ENCODE data around the gene ZBTB37. TPM values are rescaled to one million over a fixed set of nuclear protein-coding genes. Genes with fewer than 3 reads are reported as not detected.

The ZBTB37 gene
- total RNA-seq, 1 experiment from 2014 or later = 12.0 TPM

DNA sequence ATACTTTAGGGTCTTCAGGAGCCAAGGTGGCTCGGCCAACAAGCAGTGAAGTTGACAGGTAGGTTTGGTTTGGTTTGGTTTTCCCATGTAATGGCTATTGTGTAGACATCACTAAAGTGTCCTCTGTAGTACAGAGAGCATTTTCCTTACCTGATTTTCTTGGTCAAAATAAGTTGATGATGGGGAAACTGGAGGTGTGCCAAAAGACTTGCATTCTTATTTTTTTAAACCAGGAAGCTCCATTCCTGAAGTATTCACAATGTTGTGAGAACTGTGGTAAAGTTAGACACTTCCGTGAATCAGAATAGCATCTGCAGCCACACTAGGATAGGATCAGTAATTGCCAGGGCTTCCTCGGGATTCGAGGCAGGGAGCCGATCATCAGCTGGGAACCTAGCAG, 2.9 kb downstream of the ZBTB37 start:
- Histone ChIP-seq H3K27ac (ENCODE audit: insufficient read length, low read depth, low read length) (no peak overlapping the region), H4K5ac (ENCODE audit: insufficient read length, low read depth, low read length) (no peak overlapping the region), H2BK5ac (ENCODE audit: insufficient read length, low read length) (no peak overlapping the region), H3K9ac (ENCODE audit: extremely low read depth, insufficient read length, low read length) (no peak overlapping the region), H2BK15ac (ENCODE audit: low read depth, low read length) (no peak overlapping the region), H3K56ac (ENCODE audit: insufficient read length, low read depth, low read length) (no peak overlapping the region), H2BK12ac (ENCODE audit: insufficient read length, low read depth, low read length) (no peak overlapping the region), H3K27me3 (ENCODE audit: insufficient read depth, low read length) (no peaks in the 10 kb centered on the region), H3K4me2 (ENCODE audit: insufficient read depth, insufficient read length, low read length) (no peak overlapping the region), H2BK20ac (ENCODE audit: low read depth, low read length, poor library complexity, severe bottlenecking) (no peak overlapping the region), H4K8ac (replicated peaks; ENCODE audit: insufficient read length, low read depth, low read length) (no peak overlapping the region), H4K20me1 (ENCODE audit: control insufficient read depth, insufficient read depth, insufficient read length) (no peaks in the 10 kb centered on the region), H3K18ac (ENCODE audit: insufficient read length, low read depth, low read length) (no peak overlapping the region), H3K14ac (ENCODE audit: insufficient read depth, low read length) (no peak overlapping the region), H3K4me1 (ENCODE audit: insufficient read depth, low read length) (no peaks in the 10 kb centered on the region), H3K23me2 (ENCODE audit: insufficient read length, low read depth, low read length, poor library complexity, severe bottlenecking) (peaks cover 10% of the 10 kb centered on the region), H3T11ph (ENCODE audit: low read length) (no peak overlapping the region), H2AFZ (ENCODE audit: low read length) (no peak overlapping the region), H3K4ac (ENCODE audit: low read depth, low read length) (no peak overlapping the region), H3K9me3 (ENCODE audit: control insufficient read depth, low read depth, low read length) (no peaks in the 10 kb centered on the region), H4K91ac (ENCODE audit: insufficient read length, low read depth, low read length) (no peak overlapping the region), H3K79me2 (ENCODE audit: insufficient read depth, low read length) (peaks cover 14% of the 10 kb centered on the region; the same call in 1 of the 2 replicates), H3K79me1 (ENCODE audit: insufficient read depth, low read depth, low read length, poor library complexity, severe bottlenecking) (no peaks in the 10 kb centered on the region), H2BK120ac (ENCODE audit: low read depth, low read length, poor library complexity, severe bottlenecking) (no peak overlapping the region), H3K23ac (ENCODE audit: insufficient read length, low read depth, low read length) (no peak overlapping the region), H2AK5ac (ENCODE audit: insufficient read length, low read length) (no peak overlapping the region)
- H3K27me3 Mint-ChIP-seq (ENCODE audit: low read depth) = peaks cover 3% of the 10 kb centered on the region; the same call in 1 of the 2 replicates
- DNase-seq = no peak
- H3K36me3 Mint-ChIP-seq (ENCODE audit: insufficient read depth in 1 of 3, low read depth in 3 of 3) = peaks cover 30 to 60% (median 49%) of the 10 kb centered on the region in 3 experiments
- TF ChIP-seq CTCF (conservative IDR thresholded peaks at IDR 0.05) = no peak
- peak overlapping the region in 1 of 3 experiments; percentile 26; a peak in 1 of 7 replicates for H3K27ac Mint-ChIP-seq
- H3K4me3 Mint-ChIP-seq = no peak overlapping the region
- no CpG with 5 or more reads among the region's 5 CpGs for WGBS (ENCODE audit: extremely low coverage, insufficient read length, low lambda C conversion rate)
- peaks cover 0 to 9% of the 10 kb centered on the region in 2 experiments; a peak in 2 of 5 replicates for H3K9me3 Mint-ChIP-seq
- H3K4me1 Mint-ChIP-seq = peaks cover 17 to 23% of the 10 kb centered on the region in 2 experiments
